22Rv1 (cell line): Measurements from ENCODE around the gene IRAK4.

Experiments used
- H3K27ac ChIP-seq: fragments of 450-650 bp; 2 replicates; pipeline ENCODE4 v1.5.1; 2017
- CTCF ChIP-seq: fragments of 450-650 bp; IDR thresholded peaks from 2 replicates; pipeline ENCODE4 v1.5.1; 2017; ENCODE audit warnings: mild to moderate bottlenecking
- ZFX ChIP-seq: fragments of 450-650 bp; IDR thresholded peaks from 2 replicates; pipeline ENCODE4 v1.6.1; 2017; ENCODE audit warnings: antibody characterized with exemption, borderline replicate concordance

The IRAK4 gene

DNA sequence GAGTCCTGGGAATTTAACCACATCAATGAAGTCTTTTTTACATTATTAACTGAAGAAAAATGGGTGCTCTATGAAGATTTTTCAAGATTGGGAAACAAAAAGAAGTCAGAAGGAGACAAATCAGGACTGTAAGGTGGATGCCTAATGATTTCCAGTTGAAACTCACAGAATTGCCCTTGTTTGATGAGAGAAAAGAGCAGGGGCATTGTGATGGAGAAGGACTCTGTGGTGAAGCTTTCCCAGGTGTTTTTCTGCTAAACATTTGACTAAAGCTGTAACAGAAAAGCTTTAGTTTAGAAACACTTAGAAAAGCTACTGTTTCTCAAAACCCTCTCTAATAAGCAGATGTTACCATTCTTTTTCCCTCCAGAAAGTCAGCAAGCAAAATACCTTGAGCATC is 5.8 kb downstream of the IRAK4 start:
- no peak for TF ChIP-seq ZFX
- TF ChIP-seq CTCF, result no peak
- no peak overlapping the region for H3K27ac ChIP-seq

DNA sequence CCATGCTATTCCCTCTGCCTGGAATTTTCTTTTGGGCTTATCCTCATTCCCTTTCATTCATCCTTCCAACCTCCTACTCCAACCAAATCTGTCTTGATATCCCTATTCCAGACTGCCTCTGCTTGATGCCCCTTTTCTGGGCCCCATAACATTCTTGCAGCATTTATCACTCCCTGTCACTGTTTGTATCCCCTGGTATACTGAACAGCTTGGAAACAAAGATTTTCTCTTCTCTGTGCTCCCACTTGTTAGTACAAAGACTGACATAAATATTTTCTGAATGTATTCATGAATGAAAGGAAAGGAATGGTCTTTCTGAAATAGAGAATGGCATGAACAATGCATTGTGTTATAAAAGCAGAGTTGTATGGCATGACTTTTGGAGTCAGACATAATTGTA is 7.5 kb downstream of the IRAK4 start:
- H3K27ac ChIP-seq, result no peak overlapping the region
- TF ChIP-seq CTCF, result no peak
- TF ChIP-seq ZFX, result no peak

DNA sequence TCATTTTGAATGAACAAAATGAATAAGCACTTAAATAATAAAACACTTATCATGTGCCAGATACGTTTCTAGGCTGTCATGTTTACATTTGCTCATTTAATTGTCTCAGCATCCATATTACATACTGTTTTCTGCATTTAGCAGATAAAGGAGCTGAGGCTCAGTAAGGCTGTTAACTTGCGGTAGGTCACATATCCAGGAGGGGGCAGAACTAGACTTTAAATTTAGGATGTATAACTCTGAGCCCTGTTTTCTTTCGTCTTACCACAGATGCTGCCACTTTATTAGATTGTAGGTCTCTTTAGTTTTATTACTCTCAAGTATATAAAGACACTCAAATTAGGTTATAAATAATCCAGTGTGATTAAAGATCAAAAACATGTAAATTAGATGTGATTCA is 17.7 kb downstream of the IRAK4 start:
- H3K27ac ChIP-seq, result no peak overlapping the region
- peak; percentile 73 for TF ChIP-seq CTCF
- no peak for TF ChIP-seq ZFX

- TF ChIP-seq ZFX (no peak), CTCF (no peak)
- H3K27ac ChIP-seq, result no peak overlapping the region
Observed at GRCh38 chr12:43786899-43787693, 28.3 kb downstream of the IRAK4 start.

DNA sequence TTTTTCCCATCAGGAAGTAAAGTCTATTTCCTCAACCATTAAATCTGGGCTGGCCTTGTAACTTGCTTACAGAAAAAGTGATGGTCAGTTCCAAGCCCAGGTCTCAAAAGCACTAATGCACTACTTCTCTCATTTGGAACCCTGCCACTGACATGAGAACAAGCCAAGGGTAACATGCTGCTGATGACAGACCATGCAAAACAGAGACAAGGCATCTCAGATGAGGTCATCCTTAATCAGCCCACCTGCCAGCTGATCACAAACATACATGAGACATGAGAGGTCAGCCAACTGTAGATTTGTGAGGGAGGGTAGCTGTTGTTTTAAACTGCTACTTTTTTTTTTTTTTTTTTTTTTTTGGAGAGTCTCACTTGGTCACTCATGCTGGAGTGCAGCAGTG is 31.2 kb downstream of the IRAK4 start:
- no peak for TF ChIP-seq CTCF
- TF ChIP-seq ZFX, result no peak
- H3K27ac ChIP-seq, result no peak overlapping the region

DNA sequence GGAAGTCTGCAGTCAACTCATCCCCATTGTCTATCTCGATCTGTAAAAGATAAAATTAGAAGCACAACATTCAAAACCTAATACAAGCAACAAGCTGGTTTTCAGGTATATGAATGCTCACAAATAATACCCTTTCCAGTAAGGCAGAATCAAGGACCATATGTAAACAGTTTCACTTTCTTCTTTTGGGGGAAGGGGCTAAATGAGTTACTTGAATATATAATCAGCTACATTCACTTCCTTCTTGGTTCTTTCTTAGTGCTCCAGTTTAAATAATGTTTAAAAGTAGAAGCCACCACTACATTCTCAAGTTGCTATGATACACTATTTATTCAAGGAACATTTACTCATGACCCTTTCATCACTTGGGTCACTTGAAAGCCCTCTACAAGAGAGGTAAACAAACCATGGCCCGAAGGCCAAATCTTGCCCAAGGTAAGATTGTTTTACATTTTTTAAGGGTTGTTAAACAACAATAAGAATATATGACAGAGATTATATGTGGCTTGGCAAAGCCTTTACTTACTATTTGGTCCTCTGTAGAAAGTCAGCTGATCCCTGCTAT is 37.0 kb downstream of the IRAK4 start:
- TF ChIP-seq CTCF (no peak), ZFX (no peak)
- H3K27ac ChIP-seq, result peak overlapping the region; percentile 44

DNA sequence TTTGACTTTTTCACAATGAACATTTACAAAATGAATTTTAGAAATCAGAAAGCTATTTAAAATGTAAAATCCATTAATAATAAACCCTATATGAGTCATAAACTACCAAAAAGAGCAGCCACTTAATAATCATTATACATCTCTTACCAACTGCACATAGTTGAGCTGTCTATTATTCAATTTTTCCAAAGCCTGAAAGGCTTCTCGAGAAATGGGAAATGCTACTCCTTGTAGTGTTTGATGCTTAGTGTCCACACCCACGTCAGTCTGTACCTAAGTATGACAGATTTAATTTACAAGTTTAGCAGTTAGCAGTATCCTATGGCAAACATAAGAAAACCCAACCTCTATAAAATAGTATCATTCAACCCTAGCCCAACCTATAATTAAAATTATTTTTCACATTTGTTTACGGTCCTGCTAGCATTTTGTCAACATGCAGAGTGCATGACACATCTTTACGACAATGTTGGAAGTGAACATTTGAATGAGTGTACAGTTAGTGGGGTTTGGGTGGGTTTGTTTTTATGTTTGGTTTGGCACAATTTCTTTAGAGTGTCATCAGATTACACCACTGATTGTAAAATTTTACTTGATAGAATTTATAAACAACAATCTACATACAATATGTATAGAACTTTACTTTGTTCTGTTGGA is 38.9 kb downstream of the IRAK4 start:
- no peak for TF ChIP-seq ZFX
- TF ChIP-seq CTCF, result no peak
- peak overlapping the region; percentile 41 for H3K27ac ChIP-seq
